Anterior cingulate cortex (tissue), 58 donors: ENCODE measurements around the gene PDE6D.

Experiments used
- DNase-seq, 58 donors: peaks; one replicate each; lab custom pipeline; 2025; lab: John Stamatoyannopoulos, UW

PDE6D gene

DNA sequence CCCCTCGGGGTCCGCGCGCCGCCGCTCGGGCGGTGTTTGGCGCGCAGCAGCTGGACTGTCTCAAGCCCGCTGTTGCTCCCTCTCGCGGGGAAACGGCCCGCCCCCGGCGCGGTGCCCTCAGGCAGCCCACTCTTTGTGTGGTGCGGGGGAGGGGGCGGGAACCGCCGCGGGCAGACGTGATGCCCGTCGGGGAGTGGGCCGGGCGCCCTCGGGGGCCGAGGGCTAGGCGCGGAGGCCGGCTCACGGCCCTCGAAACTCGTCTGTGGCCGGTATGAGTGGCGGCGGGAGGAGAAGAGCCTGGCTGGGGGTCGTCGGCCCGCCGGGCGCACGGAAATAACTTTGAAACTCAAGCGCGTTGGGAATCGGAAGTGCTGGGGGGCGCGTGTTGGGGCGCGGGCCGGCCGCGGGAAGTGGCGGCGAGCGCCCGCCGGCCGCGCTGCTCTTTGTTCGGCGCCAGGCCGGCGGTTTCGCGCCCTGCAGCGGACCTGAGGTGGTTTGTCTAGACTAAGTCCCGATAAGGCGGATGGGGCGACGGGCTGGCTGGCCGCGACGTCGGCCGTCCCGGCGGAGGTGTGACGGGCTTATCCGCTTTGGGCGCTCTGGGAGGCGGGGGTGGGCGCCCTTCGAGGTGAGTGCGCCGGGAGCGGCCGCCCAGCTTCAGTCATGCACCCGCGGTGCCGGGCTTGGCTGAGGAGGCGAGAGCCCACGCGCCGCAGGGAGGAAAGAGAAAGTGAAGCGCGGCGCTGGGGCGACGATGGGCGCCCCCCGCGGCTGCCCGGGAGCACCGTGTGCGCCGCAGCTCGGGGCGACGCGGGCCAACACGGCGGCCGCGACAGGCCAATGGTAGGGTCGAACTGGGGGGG, 72.1 kb downstream of the PDE6D start:
- DNase-seq = peak in 14 of 58 donors; percentile 37 to 68 (median 56)

DNA sequence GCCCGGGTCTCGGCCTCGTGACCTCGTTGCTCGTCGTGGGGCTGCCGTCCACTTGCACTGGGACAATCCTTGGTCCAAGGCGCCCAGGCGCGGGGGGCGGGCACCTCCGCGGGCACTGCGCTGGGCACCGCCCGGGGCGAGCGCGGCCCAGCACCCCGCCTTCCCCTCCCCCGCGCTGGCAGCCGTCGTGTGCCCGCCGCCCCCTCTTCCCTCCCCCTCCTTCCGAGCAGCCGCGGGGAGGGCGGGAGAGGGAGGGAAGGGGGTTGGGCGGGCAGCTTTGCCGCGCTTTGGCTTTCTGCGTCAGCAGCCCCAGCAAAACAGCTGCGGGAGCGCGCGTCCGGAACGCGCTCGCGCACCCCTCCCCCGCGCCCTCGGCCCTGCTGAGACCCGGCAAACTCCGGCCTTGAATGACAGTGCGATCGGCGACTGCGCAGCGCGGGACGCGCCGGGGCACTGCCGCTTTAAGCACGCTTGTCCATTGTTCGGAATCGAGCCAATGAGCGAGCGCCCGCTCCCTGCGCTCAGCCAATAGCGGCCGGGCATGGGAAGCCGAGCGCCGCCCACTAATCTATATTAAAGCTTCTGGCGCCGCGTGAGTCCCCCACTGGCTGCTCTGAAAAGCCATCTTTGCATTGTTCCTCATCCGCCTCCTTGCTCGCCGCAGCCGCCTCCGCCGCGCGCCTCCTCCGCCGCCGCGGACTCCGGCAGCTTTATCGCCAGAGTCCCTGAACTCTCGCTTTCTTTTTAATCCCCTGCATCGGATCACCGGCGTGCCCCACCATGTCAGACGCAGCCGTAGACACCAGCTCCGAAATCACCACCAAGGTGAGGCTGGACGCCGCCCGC, 72.9 kb downstream of the PDE6D start, which contains the start of gene PTMA:
TSS of gene PTMA (plus strand) at position 599 of the 846 bp plus-strand sequence. CDS start at position 781, 182 bp downstream.
- DNase-seq = peak; percentile 92 to 100 (median 99)

- DNase-seq = peak in 11 of 58 donors; percentile 72 to 85 (median 77)
Measured at GRCh38 chr2:231707625-231707926, 73.5 kb downstream of the PDE6D start.

DNA sequence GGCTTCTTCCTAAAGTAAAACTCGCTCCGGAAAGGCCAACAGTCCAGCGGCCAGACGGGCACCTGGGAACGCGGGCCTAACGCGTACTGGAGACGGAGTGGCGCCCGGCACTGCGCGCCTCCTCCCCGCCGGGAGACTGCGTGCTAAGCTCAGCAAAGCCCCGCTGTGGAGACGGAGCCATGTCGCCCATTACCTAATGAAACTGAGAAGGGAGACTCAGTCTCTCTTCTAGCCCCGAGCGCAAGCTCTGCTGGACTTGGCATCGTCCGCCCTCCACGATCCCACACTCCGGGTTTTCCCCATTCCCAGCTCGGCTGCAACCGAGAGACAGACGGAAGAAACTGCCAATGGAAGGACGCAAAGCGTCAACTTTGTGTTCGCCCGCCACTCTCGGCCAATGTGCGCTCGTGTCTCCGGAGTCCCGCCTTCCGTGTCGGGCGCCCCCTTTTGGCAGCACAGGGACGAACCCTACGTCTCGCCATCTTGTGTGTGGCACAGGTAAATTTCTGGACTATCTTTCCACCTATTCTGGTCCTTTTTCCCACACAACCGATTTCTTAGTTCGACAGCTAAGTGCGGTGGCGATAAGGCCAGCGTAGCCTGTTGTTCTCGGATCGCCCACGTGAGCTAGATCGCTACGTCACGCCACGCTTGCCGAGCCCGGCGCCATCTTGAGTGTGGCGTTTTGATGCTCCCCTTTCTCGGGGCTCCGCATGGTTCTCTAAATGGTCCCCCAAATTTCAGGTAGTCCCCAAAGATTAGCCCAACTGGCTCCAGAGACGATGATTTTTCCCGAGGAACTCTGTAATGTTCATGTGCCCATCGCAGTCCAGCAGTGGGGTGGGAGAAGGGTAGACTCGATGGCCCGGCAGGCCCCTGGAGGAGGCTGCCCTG, 74.1 kb downstream of the PDE6D start:
- DNase-seq = peak; percentile 85 to 99 (median 97)

GRCh38 chr2:231704017-231704416, 77.1 kb downstream of the PDE6D start:
- no peak for DNase-seq

DNA sequence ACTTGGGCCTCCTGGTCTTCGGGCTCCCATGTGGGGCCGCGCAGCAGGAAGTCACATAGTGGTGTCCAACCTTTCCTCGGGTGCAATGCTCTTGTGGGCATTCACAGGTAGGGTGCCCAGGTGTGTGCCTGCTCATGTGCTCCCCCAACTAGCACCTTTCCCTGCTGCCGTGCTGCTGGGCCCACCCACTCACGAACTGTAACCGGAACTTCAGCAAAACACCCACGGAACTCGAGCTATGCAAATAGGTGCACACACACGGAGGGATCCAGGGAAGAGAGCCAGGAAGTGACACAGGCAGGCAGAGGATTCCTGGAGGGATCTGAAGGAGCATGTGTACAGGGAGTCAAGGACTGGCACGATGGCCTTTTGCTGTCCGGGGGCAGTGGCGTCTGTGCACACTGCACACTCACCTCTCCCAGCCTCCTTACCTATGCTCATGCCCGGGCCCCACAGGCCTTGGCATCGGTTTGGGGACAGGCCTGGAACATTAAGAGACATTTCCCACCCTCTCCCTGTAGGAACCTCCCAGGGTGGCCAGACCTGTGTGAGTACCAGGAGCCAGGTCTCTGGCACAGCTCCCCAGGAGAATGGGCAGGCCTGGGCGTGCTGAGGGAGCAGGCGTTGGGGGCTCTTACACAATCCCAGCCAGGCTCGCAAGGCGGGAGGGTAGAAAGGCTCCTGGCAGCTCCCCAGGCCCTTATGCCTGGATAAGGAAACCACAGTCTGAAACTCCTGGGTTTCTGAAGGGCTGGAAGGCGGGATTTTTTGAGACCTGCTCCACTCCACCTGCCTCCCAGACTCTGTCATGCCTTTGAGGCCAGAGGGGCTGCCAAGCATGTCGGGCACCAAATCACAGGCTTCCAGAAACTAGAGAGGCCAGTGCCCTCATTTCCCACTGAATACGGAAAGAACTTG, 79.4 kb downstream of the PDE6D start:
- DNase-seq = peak in 12 of 58 donors; percentile 9 to 60 (median 33)

DNA sequence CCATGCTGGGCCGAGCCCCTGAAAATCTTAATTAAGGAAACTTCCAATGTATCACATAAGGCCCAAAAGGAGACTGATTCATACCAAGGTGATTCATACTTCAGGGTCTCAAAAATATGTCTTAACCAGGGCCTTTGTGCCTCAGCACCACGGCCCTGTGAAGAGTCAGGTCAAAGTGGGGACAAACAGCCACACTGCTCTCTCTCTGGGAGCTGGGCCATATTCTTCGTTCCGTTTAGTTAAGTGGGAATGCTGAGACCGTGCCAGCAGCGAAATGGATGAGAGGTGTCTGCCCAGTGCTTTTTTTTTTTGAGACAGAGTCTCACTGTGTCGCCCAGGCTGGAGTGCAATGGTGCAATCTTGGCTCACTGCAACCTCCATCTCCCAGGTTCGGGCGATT, 82.1 kb downstream of the PDE6D start:
- DNase-seq = peak in 6 of 58 donors; percentile 8 to 47 (median 28)

DNA sequence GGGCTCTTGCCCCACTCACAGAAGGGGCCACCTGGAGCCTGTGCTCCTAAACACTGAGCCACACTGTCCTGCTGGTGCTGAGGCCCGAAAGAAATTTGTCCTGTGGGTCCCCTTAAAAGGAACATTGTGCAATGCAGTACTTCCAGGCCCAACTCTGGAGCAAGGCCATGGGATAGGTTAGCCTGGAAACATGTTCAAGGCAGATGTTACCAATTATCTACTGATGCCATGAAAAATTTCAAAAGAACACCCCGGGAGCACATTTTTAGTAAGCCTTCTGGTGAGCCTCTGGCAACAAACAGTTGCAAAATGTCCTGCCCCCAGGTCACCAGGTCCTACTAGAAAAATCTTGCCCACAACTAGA, 85.1 kb downstream of the PDE6D start:
- no peak for DNase-seq

DNA sequence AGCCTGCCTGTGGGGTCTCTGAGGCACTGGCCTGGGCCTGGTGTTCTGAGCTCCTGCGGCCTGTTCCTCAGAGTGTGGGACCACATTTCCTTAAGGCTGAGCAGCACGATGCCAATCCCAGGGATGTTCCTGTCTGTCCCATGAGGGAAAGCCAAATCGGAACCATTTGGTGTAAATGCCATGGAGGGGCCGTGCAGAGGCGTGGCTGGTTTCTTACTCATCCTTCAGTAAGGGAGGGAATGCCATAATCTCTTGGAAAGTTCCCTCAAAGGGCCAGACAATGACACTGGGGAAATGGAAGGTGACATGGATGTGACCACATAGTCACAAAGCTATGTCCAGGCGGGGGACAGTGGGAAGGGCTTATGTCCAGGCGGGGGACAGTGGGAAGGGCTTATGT, 87.1 kb downstream of the PDE6D start:
- no peak for DNase-seq

GRCh38 chr2:231692847-231693246, 88.2 kb downstream of the PDE6D start:
- DNase-seq = no peak

DNA sequence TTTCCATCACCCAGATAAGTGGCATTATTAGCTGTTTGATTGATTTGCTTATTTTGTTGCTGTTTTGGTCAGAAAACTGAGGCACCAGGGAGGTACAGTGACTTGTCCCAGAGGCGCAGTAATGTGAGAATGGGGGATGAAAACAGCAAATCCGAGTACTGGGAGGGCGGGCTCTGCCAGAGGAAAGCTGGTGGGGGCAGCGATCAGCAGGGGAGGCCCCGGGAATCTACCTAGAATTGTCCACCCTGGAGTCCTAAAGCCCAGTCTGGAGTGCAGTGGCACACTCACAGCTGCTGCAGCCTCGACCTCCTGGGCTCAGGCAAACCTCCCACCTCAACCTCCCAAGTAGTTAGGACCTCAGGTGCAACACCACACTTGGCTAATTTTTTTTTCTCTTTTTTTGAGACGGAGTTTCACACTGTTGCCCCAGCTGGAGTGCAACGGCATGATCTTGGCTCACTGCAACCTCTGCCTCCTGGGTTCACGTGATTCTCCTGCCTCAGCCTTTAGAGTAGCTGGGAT, 89.8 kb downstream of the PDE6D start:
- DNase-seq = no peak

DNA sequence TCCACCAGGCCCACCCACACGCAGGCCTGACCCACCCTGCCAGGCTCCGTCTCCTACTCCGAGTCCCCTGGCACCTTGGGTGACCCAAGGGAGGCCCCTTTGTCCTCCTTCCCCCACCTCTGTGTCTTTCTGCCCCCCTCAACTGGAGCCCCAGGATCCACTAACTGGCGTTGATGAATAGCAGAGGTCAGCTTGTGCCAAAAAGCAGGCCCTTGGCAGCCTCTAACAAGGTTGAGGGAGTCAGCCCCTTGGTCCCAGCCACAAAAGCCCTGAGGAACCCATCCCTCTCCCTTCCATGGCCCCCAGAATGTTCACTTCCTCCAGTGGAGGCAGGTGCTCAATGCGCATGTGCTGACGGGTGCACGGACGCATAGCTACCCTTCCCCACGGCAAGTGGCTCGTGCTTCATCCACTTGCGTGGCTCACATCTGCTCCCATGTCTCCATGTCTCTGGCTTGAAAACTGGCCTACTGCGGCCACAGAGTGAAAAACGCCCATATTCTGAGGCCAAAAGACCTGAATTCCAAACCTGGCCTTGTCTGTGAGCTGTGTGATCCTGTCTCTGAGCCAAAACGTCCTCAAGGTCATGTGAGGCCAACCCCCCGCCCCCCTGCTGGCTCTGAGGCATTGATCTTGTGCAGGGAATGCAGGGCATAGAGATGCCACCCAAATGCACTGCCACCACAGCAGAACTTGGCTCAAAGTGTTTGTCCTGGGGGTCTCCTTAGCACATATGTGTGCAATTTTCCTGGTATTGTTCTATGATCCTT, 91.8 kb downstream of the PDE6D start:
- DNase-seq = no peak

DNA sequence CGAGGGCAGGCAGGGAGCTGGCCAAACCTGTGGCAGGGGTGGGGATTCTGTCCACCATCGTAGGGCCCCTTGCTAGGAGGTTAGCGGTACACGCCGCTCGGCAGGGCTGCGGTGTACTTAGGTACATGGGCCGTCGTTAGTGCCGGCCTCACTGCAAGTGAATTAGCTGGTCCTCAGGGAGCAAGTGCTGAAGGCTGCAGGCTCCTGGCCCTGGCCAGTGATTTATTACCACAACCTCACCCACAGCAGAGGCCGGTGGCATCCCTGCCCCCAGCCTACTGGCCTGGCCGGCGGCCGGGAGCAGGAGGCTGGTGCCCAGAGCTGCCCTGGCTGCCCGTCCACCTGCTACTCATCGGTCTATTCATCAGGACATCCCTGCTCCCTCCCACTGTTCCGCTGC, 92.4 kb downstream of the PDE6D start:
- peak in 9 of 58 donors; percentile 16 to 48 (median 35) for DNase-seq

GRCh38 chr2:231687961-231688360, 93.1 kb downstream of the PDE6D start:
- DNase-seq = no peak

DNA sequence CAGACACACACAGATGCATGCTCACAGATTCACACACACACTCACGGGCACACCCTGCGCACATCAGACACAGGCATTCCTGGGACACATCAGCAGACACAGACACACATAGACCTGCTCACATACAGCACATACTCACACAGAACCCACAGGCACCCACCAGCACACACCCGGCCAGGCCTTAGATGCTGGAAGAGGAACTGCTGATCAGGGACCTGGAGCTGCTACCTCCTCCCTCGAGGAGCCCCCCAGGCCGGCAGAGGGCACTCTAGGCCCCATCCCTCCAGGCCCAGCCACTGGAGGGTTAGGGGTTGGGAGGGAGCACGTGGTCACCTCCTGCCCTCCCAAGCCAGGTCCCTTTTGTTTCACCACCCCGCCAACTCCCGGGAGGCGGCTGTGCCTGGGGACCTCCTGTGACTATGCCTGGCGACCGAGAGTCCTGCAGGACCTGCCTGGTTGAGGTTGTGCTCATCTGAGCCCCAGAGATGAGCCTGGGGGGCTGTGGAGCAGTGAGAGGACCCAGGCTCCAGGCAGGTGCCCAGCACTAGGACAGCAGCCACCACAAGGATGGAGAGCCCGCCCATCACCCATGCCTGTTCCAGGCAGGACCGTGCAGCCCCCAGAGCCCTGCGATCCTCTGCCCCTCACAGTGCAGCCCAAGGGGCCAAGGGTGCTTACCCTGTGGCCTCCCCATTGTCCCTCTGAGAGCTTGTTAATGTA, 93.8 kb downstream of the PDE6D start:
- peak in 55 of 58 donors; percentile 11 to 89 (median 71) for DNase-seq

GRCh38 chr2:231686192-231687100, 94.6 kb downstream of the PDE6D start:
- DNase-seq = no peak
